Inferior parietal cortex (tissue), 1 donor: ENCODE data around the gene DTX4.

ENCODE experiments used
- DNase-seq: peaks from one replicate; pipeline ENCODE4 v3.0.0-alpha.2; 2016; ENCODE audit errors: extremely low spot score

The DTX4 gene

DNA sequence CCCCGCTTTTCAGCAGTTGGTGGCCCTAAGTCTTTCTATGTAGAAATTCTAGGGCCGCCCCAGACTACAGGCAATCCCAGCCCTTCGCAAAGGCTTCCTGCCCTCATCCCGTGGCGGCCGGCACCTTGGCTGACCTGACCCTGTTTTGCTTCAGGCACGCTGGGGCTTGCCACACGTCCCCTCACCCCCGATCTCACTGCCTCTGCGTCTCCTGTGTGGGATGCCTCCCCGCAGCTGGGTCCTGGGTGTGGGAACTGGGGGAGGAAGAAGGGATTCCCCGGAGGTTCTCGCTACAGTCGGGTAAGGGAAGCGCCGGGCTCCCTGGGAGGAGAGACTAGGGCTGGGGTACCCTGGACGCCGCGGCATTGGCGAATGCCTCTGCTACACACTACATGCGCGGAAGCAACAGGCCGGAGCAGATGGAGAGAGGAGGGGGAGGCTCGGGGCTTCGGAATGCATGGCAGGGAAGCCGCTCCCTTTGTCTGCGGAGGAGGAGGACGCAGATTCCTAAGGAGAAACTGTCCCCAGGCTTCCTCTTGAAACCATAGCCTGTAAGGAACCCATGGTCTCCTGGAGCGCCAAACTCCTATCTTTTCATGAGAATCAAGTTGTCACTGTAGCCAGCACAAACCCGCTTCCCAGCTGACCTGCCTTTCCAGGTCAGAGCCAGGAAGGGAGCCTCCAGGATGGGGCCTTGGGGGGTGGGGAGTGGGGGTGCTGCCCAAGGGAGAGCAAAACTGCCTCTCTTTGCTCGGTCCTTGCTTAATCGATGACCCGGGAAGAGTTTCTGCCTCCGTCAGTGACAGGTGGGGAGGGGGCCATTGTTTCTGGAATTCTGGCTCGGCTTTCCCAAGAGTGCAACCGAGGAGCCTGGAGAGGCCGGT lies 1.4 kb downstream of the DTX4 start:
- DNase-seq, result no peak

DNA sequence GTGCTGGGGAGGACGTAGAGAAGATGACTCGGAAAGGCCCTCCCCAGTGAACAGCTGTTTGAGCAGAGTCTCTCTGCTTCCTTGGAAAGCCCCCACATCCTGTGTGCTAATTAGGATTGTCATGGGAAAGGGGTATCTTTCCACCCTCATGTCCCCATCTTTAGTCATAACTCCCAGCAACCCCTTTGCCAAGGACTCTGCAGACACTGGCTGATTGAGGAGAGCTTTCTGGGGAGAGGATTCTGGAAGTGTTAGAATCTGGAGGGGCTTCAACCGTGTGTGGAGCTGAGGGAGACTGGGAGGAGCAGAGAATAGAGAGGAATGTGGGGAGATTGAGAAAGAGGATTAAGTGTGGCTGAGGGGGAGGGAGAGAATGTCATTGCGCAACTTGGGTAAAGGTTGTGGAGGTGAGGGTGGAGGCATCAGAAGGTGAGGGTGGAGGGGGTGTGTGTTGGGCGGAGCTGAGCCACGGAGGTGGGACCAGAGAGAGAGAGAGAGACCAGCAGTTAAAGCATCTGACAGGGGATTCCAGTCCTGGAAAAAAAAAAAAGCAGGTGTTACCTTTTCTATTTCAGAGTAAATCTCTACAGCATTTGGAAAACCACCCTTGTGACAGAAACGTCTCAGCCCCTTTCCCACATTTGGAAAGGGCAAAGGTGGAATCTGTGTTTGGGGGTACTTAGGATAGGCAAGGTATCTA lies 2.2 kb downstream of the DTX4 start:
- no peak for DNase-seq

DNA sequence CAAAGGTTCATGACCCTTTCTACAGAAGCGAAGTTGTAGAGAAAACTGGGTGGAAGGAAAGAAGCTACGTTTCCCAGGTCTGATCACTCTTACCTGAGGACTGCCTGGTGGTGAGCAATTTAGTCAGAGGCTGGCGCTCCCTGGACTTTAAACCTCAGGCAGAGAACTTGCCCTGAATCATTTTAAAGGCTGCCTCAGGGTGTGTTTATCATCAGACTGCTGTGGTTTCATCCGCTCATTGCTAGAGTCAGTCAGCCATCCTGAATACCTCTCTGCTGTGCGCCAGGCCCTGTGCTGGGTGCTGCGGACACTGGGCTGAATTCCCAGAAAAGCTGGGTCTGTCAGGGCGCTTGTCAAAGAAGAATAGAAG lies 2.7 kb downstream of the DTX4 start:
- DNase-seq, result no peak

DNA sequence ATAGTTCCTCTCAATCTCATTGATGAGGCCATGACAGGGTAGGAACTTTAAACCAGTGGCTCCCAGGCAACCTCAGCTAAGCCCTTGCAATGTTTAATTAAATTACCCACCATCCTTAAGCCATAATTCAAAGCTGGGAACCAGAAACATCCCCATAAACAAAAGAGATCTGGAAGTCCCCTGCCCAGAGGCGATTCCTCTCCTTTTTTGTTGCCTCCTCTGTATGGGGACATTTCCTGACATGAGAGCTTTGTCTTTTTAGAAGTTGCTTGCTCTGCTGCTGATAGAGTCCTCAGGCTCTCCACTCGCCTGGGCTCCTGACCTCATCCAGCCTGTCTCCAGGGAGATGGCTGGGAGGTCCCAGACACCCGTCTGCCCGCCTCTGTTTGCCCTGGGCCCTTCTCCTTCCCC lies 3.2 kb downstream of the DTX4 start:
- DNase-seq, result no peak

DNA sequence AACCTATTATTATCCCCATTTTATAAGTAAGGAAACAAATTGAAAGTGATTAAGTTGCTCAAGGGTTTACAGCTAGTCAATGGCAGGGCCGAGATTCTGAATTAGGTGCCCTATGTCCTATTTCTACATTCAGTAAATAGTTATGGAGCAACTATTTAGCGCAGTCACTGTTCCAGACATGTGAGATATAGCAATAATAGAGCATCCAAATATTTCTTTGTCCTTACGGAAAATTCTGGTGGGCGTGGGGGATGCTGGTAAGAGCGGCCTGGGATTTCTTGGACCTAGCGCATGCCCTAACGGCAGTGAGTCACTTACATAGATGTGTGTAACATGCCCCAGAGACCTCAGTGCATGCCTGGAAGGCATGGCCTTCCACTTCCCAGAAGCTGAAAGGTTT lies 4.4 kb downstream of the DTX4 start:
- no peak for DNase-seq

DNA sequence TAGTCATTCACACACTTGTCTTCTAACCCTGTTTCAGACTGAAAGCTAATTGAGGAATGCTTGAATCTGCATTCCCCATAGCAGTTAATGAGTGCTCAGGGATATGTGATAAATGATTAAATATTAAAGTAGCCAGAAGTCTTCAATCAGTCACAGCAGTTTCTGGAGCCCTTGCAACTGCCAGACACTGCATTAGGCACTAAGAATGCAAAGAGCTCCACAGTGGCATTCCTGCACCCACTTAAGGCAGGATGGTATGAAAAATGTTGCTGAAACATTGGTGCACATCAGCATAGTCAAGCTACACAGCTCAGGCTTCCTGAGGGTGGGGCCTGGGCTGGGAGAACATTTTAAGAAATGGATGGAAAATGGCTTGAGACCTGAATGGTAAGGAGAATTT lies 6.5 kb downstream of the DTX4 start:
- no peak for DNase-seq

DNA sequence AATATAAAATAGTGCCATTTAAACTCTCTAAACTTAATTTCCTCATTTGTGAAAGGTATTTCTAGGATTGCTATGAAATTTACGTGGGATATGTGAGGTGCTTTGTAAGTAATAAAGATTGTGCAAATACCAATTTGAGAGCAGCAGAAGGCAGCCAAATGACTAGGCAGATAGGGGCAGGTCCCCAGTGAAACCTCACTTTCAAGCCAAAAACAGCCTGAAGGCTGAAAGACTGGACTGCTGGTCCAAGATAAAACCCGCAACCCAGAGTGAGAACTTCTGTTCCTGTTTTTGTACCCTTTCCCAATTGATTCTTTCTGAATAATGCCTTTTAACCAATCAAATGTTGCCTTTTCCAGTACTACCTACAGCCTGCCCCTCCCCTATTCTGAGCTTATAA lies 7.2 kb downstream of the DTX4 start:
- no peak for DNase-seq

DNA sequence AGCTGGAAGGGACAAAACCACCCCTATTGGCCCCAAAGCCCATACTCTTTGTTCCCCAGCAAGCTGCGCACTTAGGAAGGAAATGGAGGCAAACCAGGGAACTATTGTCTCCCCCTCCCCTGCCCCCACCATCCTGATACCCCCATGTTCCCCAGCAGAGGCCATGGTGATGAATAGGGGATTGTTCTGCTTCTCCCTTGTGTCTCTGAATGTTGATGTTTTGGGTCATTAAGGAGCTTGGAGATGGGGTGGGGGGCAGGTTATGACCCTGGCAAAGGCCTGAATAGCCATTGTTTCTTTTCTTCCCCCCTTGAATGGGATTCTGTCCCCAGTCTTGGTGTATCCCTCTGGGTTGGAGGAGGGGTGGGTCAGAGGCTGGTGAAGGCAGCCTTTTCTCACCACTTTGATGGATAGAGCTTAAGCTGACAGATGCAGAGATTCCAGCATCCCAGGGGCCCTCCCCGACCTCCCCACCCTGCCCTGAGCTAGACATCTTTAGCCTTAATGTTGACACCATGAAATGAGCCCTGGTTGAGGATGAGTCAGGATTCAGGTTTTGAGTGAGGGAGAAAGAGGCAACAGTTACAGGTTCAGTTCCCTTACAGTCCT lies 8.3 kb downstream of the DTX4 start:
- no peak for DNase-seq

DNA sequence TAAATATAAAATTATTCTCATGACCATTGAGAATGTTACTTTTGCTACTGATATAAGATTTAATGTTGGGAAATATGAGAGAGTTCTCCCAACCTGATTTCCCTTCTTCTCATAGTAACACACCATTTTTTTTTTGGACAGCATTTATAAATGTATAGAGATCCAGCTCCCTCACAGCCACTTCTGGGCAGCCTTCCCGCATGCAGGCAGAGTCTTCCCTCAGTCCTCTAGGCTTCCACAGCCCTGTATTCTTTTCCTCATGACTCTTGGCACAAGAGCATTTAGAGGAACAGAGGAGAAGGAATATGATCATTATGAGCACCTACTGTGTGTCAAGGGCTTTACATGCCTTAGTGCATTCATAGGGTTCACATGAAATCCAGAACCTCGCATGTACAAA lies 9.0 kb downstream of the DTX4 start:
- no peak for DNase-seq

DNA sequence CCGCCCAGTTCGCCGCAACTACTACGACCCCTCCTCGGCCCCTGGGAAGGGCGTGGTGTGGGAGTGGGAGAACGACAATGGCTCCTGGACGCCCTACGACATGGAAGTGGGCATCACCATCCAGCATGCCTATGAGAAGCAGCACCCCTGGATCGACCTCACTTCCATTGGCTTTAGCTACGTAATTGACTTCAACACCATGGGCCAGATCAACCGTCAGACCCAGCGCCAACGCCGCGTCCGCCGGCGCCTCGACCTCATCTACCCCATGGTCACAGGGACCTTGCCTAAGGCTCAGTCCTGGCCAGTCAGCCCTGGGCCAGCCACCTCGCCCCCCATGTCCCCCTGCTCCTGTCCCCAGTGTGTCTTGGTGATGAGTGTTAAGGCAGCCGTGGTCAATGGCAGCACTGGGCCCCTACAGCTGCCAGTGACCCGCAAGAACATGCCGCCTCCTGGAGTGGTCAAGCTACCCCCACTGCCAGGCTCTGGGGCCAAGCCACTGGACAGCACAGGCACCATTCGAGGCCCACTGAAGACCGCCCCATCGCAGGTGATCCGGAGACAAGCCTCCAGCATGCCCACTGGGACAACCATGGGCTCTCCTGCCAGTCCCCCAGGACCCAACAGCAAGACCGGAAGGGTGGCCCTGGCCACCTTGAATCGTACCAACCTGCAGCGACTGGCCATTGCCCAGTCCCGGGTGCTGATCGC lies 10.0 kb downstream of the DTX4 start:
- DNase-seq, result no peak

DNA sequence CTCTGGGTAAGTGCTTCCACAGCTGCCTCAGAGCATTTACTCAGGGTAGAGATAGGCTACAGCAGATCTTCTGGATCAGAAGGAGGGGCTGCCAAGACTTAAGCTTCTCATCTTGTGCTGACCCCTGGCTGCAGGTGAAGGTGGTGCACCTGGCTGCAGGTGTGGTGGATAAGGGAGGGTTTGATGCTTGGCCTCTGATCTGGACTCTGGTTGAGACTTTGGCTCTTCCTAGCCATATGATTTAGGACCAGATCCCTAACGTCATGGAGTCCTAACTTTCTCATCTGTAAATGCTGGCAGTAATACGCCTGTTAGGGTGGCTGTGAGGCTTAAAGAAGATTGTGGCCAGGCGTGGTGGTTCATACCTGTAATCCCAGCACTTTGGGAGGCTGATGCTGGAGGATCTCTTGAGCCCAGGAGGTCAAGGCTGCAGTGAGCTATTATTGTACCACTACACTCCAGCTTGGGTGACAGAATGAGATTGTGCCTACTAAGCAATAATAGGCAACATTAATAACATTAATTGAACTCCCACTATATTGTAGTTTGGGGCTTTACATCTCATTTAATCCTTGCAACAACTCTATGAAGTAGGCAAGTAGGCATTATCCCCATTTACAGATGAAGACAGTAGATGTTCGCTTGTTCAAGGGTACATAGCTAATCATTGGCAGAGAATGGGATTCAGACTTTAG lies 10.7 kb downstream of the DTX4 start:
- no peak for DNase-seq

DNA sequence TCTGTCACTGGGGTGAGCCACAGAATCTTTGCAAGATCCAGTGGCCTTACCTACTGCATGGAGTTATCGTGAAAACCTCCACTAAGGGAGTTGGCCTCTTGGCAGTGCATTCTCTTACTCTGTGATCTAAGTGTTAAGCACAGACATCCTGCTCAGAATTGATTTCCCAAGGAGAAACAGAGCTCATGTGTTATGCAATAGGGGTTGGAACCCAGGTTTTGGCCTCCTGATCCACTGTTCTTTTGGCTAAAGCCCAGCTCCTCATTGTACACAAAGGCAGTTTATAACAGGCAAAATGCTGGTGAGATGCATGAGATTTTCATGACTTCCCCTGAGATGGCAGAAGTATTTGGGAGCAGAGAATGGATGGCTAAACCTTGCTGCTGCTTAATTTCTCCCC lies 11.8 kb downstream of the DTX4 start:
- no peak for DNase-seq

DNA sequence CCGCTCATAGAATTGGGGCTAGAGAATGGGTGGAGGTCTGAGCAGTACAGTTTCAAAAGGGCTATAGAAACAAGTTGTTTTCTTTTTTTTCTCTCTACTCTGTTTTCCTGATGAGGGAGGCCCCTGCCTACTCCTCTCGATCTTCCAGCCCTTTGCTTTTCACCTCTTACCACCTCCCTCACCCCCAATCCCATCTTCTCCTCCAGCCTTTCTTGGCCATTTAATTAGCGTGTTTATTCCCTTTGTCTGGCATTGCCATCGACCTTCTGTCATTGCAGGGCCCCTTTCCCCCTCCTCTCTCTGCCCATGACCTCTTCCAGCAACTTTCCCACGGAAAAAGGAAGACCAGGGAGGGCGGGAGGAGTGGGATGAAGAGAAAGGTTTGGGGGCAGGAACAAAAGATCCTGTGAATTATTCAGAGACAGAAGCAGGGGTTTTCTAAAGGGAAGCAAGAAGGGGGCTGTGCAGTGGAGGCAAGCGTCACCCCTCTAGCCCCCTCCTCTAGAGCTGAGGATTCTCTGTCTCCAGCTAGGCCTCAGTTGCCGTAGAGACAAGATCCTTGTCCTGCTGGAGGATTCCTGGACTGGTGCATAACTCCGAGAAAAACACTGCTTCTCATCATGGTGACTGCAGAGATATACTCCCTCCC lies 12.9 kb downstream of the DTX4 start:
- no peak for DNase-seq

DNA sequence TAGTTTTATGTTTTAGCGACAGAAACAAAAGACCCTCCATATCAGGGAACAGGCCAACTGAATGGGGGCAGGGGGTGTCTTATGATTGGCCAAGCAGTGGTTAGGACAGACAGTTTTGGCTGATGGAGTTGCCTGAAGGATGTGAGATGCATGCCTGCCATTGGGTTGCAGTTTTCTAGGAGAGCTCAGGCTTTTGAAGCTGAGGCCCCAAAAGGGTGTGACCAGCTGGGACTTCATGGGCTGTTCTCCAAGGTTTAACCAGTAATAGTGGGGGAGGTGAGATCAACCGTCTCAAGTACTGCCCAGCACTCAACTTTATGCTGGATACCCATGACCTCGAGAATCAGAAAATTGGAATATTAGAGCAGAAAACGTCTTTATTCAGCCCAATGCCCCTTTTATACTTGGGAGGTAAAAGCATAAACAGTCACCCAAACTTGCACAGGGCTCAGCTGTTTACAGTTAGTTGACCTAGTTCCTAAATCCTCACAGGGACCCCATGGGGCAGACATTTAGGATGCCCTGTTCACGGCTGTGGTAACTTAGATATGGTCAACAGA lies 13.5 kb downstream of the DTX4 start:
- DNase-seq, result no peak

DNA sequence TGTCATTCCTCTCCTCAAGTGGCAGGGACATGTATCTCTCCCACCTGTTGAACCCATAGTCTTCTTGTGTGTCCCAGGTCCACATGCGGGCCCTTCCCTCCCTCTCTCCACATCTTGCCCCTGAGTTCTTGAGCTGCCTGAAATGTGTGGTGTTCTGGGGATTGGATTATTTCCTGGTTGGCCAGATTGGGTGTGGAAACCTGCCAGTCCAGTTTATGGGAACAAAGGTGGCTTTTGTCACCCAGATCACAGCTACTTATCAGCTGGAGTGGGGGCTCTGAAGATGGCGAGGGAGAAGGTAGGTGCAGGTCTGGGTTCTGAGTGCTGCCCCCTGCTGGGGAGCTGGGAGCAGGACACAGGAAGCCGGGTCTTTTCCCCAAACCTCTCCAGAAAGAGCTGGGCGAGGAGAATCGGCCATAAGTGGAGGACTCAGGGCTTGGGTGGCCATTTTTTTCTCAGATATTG lies 14.2 kb downstream of the DTX4 start:
- no peak for DNase-seq

DNA sequence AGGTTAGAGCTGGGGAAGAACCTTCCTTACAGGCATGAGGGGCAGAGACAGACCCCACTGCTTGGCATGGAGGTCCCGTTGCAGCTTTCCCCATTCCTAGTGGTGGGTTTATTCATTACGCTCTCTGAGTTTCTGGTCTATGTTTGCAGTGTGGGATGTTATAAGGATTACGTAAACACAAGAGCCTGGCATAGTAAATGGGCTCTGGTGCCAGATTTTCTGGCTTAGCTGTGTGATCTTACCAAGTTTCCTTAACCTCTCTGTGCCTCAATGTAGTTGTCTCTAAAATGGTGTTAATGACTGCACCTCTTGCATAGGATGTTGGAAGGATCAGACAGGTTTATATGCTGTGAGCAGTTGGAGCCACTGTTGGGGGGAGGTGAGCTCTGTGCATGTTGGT lies 15.1 kb downstream of the DTX4 start:
- DNase-seq, result no peak

DNA sequence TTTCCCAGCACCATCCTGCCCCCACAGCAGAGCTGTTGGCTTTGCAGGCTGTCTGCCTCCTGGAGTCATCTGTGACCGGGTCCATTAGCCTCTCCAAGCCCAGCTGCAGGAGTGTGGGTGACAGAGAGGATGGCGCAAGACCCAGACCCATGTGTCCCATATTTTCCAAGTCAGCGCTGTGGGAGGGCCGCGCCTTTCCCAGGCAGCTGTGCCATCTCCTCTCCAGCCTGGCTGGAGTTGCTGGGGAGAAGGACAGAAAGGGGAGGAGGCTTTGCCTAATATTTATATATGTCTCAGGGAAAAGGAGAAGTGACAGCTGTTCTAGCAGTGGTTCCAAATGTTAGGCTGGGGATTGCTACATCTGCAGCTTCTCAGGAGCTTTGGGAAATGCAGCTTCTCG lies 15.7 kb downstream of the DTX4 start:
- DNase-seq, result no peak

DNA sequence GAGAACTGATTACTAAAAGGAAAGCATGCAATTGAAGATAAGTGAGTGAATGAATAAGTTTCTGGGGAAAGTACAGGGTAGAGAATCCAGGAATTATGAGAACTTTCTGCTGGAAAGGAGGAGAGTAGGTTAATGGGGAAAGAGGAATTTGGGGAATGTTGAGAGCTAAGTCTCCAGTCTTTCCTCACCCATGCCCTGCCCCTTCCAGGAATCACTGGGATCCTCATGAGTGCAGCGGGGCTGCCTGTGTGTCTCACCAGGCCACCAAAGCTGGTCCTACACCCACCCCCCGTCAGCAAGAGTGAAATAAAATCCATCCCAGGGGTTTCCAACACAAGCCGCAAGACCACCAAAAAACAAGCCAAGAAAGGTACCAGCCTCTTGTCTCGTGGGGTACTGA lies 17.0 kb downstream of the DTX4 start:
- no peak for DNase-seq

DNA sequence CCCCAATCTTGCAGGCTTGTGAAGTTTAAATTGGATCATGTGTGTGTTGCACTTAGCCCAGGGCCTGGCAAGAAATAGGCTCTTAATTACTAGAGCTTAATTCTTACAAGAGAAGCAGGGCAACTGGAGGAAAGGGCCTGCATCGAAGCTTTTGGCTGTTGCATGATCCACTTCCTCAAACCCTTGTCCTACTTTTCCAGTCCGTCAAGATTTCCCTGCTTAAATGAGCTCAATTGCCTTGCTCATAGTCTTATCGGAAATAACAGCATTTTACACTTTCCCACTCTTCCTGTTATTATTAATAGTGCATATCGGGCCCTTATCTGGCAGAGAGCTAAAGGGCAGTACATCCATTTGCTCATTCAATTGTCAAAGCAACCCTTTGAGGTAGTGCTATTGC lies 18.1 kb downstream of the DTX4 start:
- DNase-seq, result no peak

DNA sequence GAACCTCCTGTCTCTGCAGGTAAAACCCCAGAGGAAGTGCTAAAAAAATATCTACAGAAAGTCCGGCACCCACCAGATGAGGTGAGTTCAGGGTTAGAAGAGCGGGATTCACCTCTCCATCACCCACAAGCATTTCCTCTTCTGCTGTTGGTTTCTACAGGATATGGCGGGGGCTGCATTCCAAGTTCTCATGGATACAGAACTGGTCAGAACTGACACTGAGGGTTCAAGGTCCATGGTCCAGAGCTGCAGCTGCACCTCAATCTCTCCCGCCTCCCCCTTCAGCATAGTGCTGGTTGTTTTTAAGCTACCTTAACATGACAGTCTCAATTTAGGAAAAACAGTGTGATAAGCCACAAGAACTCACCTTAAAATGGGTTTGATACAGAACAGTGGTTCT lies 19.2 kb downstream of the DTX4 start:
- DNase-seq, result no peak

DNA sequence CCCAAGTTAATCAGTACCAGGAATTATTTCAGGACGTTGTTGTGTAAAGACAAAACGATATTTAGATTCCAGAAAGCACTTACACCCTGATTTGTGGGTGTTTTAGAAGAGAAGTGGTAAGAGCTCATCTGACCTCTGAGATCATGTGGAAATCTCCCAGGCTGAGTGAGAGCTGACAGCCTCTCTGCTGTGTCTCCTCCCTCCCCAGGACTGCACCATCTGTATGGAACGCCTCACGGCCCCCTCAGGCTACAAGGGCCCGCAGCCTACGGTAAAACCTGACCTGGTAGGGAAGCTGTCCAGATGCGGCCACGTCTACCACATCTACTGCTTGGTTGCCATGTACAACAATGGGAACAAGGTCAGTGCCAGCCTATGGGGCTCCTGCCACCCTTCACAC lies 20.0 kb downstream of the DTX4 start:
- no peak for DNase-seq
